Omental fat pad (tissue), 4 donors: ENCODE data around the gene LSS. TPM values are rescaled to one million over a fixed set of nuclear protein-coding genes. Genes with fewer than 3 reads are reported as not detected.
"Not testable (repeated sequence)": the region's sequence is repeated elsewhere in the genome, so short reads cannot be mapped to it uniquely, and the experiment has no call there.

Source experiments
- ATAC-seq: fragments of 150-250 bp; one replicate; pipeline ENCODE4 v1.9.1; 2016; ENCODE audit warnings: mild to moderate bottlenecking, moderate library complexity; ENCODE audit not compliant: low FRiP score
- DNase-seq: peaks from one replicate; pipeline ENCODE4 v3.0.0-alpha.2; 2019; ENCODE audit warnings: low spot score
- total RNA-seq, 4 donors: library from RNA; depleted of rRNA; stranded (reverse); fragments of >200 nt; gene quantifications; one replicate each; pipeline ENCODE4 v1.1.0, GENCODE V29; 2016
- TF ChIP-seq, protein P1 (sequence below), 3 donors: fragments of 450-650 bp; IDR thresholded peaks; one replicate each; pipeline ENCODE4 v1.5.1; 2016 to 2017; ENCODE audit warnings: antibody characterized with exemption in 3 of 3, mild to moderate bottlenecking in 3 of 3, moderate library complexity in 2 of 3

Gene LSS
- total RNA-seq, 4 donors from 2014 or later, result 94.8 to 122 (median 108) TPM

DNA sequence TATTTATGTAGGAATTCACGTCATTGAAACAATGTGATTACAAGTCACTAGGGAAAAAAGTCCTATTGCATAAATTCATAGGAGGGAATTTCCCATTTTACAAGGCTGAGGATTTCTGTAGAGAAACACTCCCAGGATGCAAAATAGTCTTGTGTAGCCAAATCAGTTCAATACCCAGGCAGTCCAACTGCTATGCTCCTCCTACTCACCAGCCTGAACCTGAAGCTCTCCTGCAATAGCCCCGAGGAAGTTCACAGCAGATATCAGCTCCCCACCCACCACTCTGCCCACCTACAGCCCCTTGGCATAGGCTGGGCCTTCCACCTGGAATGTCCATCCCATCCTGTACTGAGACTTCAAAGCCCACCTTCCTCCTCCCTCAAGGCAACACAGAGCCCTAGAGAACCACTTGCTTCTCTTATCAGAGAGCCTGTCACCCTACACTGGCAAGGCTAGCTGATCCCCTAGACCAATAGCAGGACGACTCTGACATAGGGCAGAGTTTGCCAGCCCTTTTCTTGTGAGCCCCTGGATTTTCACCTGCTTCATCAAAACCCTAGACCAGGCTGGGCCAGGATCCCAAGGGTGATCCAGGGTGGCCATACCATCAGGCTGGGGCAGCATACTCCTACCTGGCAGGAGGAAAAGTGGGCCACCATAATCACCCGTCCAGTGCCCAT is 1.5 kb downstream of the LSS start:
- ATAC-seq, result peak; percentile 20
- DNase-seq, result no peak

DNA sequence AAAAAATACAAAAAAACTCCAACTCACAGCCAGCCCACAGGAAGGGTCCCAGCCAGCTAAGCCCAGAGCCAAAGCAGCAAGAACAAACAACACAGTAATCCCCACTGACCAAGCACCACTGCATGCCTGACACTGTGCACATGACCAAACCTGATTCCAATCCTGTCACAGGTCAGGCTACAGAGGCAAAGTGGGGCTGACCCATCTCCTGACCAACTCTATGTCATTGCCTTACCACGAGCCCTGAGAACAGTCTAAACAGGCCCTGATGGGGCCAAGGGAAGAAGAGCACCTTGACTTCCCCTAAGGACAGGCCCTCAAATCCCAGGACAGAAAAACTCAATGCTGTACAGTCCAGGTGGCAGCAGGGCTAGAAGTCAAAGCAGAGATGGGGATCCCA is 2.4 kb downstream of the LSS start:
- TF ChIP-seq, protein P1, sequence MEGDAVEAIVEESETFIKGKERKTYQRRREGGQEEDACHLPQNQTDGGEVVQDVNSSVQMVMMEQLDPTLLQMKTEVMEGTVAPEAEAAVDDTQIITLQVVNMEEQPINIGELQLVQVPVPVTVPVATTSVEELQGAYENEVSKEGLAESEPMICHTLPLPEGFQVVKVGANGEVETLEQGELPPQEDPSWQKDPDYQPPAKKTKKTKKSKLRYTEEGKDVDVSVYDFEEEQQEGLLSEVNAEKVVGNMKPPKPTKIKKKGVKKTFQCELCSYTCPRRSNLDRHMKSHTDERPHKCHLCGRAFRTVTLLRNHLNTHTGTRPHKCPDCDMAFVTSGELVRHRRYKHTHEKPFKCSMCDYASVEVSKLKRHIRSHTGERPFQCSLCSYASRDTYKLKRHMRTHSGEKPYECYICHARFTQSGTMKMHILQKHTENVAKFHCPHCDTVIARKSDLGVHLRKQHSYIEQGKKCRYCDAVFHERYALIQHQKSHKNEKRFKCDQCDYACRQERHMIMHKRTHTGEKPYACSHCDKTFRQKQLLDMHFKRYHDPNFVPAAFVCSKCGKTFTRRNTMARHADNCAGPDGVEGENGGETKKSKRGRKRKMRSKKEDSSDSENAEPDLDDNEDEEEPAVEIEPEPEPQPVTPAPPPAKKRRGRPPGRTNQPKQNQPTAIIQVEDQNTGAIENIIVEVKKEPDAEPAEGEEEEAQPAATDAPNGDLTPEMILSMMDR (IDR thresholded peaks at IDR 0.05), result no peak
- DNase-seq (no peak), ATAC-seq (no peak)

More for the DNA sequence above, 1.5 kb downstream of the LSS start:
- TF ChIP-seq, protein P1 (IDR thresholded peaks at IDR 0.05), result no peak

DNA sequence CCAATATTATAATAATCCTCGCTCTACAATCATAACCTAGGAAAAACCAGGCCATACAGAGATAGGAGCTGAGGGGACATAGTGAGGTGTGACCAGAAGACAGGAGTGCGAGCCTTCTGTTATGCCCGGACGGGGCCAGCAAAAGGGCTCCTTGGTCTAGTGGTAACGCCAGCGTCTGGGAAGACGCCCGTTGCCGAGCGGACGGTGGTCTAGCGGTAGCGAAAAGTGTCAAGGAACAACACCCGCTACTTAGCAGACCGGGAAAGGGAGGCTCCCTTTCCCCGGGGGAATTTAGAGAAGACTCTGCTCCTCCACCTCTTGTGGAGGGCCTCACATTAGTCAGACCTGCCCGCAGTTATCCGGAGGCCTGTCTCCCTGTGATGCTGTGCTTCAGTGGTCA is 4.9 kb downstream of the LSS start:
- DNase-seq, ATAC-seq: not testable (repeated sequence)

DNA sequence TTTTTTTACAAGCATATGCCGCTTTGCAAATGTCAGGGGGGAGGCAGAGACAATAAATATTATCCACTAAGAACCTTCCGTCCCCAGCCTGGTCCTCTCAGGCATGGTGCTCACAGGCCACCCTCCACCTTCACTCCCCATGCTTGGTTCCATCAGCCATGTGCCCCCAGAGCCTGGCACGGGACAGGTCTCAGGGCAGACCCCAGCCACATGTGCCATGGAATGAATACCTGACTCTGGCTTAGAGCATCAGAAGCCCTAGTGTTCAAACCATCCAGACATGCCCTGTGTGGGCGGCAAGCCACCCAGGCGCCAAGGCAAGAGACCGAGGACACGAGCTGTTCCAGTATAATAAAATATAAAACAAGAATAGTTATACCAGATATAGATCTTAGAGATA is 5.4 kb downstream of the LSS start:
- no peak for DNase-seq
- ATAC-seq, result no peak
- TF ChIP-seq, protein P1 (IDR thresholded peaks at IDR 0.05), result no peak

DNA sequence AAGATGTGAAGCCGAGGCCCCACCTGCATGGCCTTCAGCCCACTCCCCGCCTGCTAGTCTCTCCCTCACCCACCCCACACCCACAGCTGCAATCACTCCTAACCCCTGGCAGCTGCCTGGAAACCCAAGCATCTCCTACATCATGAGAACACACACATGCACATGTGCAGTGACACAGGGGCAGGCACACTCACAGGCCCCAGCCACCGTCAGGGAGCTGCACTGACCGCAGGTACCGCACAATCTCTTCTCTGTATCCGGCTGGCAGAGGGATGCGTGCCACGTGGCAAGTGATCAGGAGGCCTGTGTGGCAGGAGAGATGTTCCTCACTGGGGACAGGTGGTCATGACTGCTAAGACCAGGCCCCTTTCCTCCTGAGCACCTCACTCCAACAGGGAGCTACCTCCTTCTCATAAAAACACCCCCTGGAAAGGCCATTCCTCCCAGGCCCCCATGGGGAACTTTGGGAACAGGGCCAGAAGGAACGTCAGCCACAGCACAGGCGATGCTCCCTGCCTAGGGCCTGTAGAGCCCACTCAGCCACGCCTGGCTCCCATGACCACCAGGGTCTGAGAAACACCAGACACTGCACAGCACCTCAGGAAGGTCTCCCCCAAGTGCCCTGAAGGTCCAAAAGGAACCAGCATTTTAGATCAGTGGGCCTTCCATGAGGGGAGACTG is 6.0 kb downstream of the LSS start:
- TF ChIP-seq, protein P1 (IDR thresholded peaks at IDR 0.05), result no peak
- ATAC-seq (no peak), DNase-seq (no peak)

DNA sequence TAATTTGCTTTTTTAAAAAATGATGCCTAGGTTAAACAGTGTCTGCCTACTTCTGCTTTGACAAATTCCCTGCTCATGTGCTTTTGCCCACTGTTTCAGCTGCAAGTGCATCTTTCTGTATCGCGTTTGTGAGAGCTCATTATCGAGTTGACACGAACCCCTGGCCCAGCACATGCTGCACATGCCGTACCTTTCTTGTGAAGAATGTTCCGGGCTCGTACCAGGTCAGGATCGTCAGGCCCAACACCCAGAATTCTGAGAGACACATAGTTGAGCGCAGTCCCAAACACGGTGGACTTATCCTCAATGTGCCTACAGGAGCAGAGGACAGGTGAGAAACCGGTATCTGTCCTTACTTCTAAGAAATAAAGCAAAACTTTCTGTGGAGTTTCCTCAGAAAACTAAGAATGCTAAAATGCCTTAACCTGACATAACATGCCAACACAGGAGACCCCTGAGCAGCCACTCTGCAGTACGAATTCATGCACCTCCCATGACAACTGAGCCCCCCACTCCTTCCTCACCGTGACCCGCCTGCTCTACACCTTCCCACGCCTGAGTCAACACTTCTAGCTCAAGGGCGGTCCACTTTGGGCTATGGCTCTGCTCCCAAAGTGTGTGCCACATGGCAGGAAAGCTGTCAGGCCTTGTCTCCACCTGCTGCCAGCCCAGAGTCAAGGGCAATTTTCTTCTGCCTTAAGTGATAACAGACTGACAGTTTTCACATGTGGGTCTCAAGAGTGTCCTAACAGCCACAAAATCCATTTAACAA is 6.7 kb downstream of the LSS start:
- ATAC-seq, result no peak
- no peak for DNase-seq
- TF ChIP-seq, protein P1 (IDR thresholded peaks at IDR 0.05), result no peak

DNA sequence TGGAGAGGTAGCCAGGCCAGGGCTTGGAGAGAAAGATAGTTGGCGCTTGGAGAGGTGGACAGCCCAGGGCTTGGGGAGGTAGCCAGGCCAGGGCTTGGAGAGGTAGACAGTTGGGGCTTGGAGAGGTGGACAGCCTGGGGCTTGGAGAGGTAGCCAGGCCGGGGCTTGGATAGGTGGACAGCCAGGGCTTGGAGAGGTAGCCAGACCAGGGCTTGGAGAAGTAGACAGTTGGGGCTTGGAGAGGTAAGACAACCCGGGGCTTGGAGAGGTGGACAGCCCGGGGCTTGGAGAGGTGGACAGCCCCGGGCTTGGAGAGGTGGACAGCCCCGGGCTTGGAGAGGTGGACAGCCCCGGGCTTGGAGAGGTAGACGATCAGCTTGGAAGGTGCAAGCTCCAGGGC is 7.7 kb downstream of the LSS start:
- no peak for DNase-seq
- no peak for ATAC-seq
- TF ChIP-seq, protein P1 (IDR thresholded peaks at IDR 0.05), result no peak
